ENCODE data around the gene YEATS4.

YEATS4 gene

DNA sequence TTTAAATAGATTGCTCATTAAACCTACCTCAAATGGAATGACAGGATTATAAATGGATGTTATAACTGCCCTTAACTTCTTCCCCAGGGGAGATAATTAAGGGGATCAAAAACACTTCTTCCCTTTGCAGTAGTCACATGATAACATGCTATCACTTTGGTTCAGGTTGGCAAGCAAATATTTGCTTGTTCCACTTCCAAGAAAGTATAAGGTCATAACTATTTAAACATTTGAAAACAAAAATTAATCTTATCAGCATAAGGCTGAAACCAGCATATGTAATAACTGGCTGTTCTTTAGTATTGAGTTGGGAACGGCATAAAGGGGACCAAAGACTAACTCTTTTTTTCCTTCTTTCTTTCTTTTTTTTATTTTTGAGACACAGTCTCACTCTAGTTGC, 13.8 kb upstream of the YEATS4 start:
- H3K4me1 ChIP-seq (ENCODE audit: control insufficient read depth, insufficient read depth, low read length): no peaks in the 10 kb centered on the region
- H3K4me3 ChIP-seq (ENCODE audit: low read length): no peak overlapping the region
- no peaks in the 10 kb centered on the region for H3K36me3 ChIP-seq (ENCODE audit: control insufficient read depth, insufficient read depth, low read length)
- no peak overlapping the region for H3K9ac ChIP-seq (ENCODE audit: low read length)
- no peaks in the 10 kb centered on the region for H3K27me3 ChIP-seq (ENCODE audit: control insufficient read depth, insufficient read depth, low read length)
- no peak overlapping the region for H3K27ac ChIP-seq (ENCODE audit: low read depth, low read length)

DNA sequence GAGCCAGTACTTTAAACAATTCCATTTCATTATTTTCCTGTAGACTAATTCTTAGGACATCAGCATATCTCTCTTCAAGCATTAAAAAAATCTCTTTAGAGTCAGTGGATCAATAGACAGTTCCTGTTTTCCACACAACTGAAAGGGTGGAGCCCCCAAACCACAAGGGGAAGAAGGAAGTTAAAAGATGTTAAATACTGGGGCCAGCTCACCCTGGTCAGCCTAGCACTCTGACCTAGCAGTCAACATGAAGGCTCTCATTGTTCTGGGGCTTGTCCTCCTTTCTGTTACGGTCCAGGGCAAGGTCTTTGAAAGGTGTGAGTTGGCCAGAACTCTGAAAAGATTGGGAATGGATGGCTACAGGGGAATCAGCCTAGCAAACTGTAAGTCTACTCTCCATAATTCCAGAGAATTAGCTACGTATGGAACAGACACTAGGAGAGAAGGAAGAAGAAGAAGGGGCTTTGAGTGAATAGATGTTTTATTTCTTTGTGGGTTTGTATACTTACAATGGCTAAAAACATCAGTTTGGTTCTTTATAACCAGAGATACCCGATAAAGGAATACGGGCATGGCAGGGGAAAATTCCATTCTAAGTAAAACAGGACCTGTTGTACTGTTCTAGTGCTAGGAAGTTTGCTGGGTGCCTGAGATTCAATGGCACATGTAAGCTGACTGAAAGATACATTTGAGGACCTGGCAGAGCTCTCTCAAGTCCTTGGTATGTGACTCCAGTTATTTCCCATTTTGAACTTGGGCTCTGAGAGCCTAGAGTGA, 11.2 kb upstream of the YEATS4 start, which contains the start of gene LYZ:
Gene LYZ (plus strand): TSS at position 220 of the 777 bp plus-strand sequence. CDS start 28 bp downstream, at position 248.
- Histone ChIP-seq H3K4me3 (ENCODE audit: low read length) (no peak within 1 kb of the TSS), H3K9ac (ENCODE audit: low read length) (no peak within 1 kb of the TSS), H3K27ac (ENCODE audit: low read depth, low read length) (no peak within 1 kb of the TSS), H3K27me3 (ENCODE audit: control insufficient read depth, insufficient read depth, low read length) (no peaks in the 10 kb centered on the region), H3K4me1 (ENCODE audit: control insufficient read depth, insufficient read depth, low read length) (no peaks in the 10 kb centered on the region), H3K36me3 (ENCODE audit: control insufficient read depth, insufficient read depth, low read length) (no peaks in the 10 kb centered on the region)

DNA sequence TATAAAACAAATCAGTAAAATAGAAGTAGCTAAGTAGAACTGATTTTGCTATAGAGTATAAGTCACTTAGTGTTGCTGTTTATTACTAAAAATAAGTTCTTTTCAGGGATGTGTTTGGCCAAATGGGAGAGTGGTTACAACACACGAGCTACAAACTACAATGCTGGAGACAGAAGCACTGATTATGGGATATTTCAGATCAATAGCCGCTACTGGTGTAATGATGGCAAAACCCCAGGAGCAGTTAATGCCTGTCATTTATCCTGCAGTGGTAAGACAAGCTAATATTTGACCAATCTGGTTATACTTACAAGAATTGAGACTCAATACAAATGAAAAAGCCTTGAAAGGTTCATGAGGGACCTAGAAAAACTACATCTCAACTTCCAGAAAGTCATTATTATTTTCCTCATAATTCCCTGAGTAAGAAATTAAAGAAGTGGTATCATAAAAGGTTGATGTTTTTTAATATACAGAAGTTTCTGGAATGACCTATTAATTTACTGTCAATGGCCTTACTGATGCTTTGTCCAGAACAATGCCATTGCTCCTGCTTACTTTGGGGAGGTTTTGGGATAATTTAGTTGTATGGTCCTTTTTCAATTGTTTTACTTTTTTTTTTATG, 9.4 kb upstream of the YEATS4 start:
- no peaks in the 10 kb centered on the region for H3K27me3 ChIP-seq (ENCODE audit: control insufficient read depth, insufficient read depth, low read length)
- H3K27ac ChIP-seq (ENCODE audit: low read depth, low read length): no peak overlapping the region
- no peak overlapping the region for H3K4me3 ChIP-seq (ENCODE audit: low read length)
- no peaks in the 10 kb centered on the region for H3K36me3 ChIP-seq (ENCODE audit: control insufficient read depth, insufficient read depth, low read length)
- no peaks in the 10 kb centered on the region for H3K4me1 ChIP-seq (ENCODE audit: control insufficient read depth, insufficient read depth, low read length)
- no peak overlapping the region for H3K9ac ChIP-seq (ENCODE audit: low read length)

DNA sequence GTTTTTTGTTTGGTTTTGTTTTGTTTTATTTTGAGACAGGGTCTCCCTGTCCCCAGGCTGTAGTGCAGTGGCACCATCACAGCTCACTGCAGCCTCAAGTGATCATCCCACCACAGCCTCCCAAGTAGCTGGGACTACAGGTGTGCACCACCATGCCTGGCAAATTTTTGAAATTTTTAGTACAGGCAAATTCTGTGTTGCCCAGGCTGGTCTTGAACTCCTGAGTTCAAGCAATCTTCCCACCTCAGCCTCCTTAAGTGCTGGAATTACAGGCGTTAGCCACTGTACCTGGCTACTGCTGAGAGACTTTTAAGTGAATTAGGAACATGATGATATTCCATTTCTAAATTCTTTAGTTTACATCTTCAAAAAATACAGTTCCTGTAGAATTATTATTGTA, 8.8 kb upstream of the YEATS4 start:
- Histone ChIP-seq H3K4me3 (ENCODE audit: low read length) (no peak overlapping the region), H3K9ac (ENCODE audit: low read length) (no peak overlapping the region)

DNA sequence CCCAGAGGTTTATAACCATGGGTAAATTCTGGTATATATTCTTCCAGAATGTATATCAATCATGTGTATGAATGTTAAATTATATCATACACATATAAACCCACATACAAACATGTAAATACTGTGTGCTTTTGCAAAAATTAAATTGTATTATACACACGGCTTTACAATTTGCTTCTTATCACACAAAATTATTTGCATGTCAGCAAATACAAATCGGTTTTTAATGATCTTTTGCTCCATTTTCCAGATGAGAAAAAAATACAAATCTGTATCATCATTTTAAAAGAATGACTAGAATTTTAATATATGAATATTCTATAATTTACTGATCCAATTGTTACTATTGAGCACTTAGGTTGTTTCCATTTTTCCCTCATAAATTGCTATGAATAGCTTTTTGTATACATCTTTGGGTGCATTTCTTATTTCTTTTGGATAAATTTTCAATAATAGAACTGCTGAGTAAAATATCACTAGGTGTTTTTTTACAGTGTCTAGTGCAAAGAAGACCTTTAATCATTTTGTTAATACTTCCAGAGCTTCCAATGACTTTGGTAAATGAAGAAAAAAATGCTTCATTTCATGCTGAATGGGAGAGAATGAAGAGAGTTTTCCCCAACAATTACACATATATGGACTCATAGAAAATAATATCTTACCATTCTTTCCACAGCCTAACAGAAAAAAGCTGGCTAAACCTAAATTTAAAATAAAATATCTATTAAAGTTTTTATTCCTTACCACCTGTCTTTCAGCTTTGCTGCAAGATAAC, 7.9 kb upstream of the YEATS4 start:
- H3K36me3 ChIP-seq (ENCODE audit: control insufficient read depth, insufficient read depth, low read length): no peaks in the 10 kb centered on the region
- no peaks in the 10 kb centered on the region for H3K4me1 ChIP-seq (ENCODE audit: control insufficient read depth, insufficient read depth, low read length)
- no peak overlapping the region for H3K4me3 ChIP-seq (ENCODE audit: low read length)
- no peak overlapping the region for H3K27ac ChIP-seq (ENCODE audit: low read depth, low read length)
- H3K27me3 ChIP-seq (ENCODE audit: control insufficient read depth, insufficient read depth, low read length): no peaks in the 10 kb centered on the region
- no peak overlapping the region for H3K9ac ChIP-seq (ENCODE audit: low read length)

More for the DNA sequence above, 8.8 kb upstream of the YEATS4 start:
- Histone ChIP-seq H3K27me3 (ENCODE audit: control insufficient read depth, insufficient read depth, low read length) (no peaks in the 10 kb centered on the region), H3K27ac (ENCODE audit: low read depth, low read length) (no peak overlapping the region), H3K4me1 (ENCODE audit: control insufficient read depth, insufficient read depth, low read length) (no peaks in the 10 kb centered on the region), H3K36me3 (ENCODE audit: control insufficient read depth, insufficient read depth, low read length) (no peaks in the 10 kb centered on the region)

DNA sequence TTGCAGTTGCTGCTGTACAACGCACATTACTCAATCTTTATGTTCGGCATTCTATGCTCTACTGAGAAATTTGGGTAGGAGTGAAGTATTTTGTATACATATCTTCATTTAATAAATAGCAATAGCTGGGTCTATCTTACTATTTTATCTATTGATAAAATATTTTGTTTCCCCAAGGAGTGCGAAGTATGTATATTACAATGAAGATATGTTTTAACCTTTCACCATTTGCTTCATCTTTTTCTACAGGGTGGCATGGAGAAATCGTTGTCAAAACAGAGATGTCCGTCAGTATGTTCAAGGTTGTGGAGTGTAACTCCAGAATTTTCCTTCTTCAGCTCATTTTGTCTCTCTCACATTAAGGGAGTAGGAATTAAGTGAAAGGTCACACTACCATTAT, 6.6 kb upstream of the YEATS4 start:
- no peak overlapping the region for H3K27ac ChIP-seq (ENCODE audit: low read depth, low read length)
- H3K36me3 ChIP-seq (ENCODE audit: control insufficient read depth, insufficient read depth, low read length): no peaks in the 10 kb centered on the region
- H3K9ac ChIP-seq (ENCODE audit: low read length): no peak overlapping the region
- H3K4me3 ChIP-seq (ENCODE audit: low read length): no peak overlapping the region
- no peaks in the 10 kb centered on the region for H3K4me1 ChIP-seq (ENCODE audit: control insufficient read depth, insufficient read depth, low read length)
- no peaks in the 10 kb centered on the region for H3K27me3 ChIP-seq (ENCODE audit: control insufficient read depth, insufficient read depth, low read length)

DNA sequence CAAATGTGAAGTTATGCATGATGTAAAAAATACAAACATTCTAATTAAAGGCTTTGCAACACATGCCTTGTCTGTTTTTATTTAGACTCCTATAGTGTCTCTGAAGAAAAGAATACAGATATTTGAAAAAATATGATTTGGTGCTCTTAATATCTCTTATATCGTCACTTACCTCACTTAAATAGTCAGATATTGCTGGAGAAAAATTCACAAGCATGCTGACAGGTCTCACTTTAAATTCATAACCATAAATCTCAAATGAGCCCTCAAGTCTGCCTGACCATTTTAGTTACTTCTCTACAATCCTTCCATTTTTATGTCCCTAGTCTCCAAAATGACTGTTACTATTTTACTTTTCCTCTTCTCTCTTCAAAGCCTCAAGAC, 5.4 kb upstream of the YEATS4 start:
- H3K4me1 ChIP-seq (ENCODE audit: control insufficient read depth, insufficient read depth, low read length): peaks cover 2% of the 10 kb centered on the region
- H3K9ac ChIP-seq (ENCODE audit: low read length): no peak overlapping the region
- H3K27ac ChIP-seq (ENCODE audit: low read depth, low read length): no peak overlapping the region
- no peaks in the 10 kb centered on the region for H3K36me3 ChIP-seq (ENCODE audit: control insufficient read depth, insufficient read depth, low read length)
- no peaks in the 10 kb centered on the region for H3K27me3 ChIP-seq (ENCODE audit: control insufficient read depth, insufficient read depth, low read length)
- H3K4me3 ChIP-seq (ENCODE audit: low read length): no peak overlapping the region

DNA sequence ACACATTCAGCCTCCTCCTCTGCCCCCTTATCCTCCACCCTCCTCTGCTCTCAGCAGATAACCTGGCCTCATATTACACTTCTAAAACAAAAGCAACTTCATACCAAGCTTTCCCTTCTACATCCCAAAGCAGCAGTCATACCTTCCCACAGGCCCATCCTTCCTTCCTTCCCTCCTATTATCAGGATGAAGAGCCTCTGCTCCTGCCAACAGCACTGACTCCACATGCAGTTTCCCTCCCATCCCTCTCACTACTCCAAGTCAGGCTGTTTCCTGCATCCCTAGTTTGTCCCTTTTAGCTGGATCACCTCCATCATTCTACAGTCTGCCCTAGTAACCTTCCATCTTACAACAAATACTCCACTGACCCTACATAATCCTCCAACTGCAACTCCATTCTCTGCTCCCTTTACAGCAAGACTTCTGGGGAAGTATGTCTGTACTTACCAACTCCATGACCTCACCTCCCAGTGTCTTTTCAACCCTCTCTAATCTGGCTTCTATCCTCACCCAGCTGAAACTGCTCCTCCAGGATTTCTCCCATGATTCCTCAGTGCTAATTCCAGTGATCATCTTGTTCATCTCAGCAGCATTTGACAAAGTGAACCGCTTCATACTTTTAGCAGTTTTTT, 4.9 kb upstream of the YEATS4 start:
- Histone ChIP-seq H3K27ac (ENCODE audit: low read depth, low read length) (no peak overlapping the region), H3K36me3 (ENCODE audit: control insufficient read depth, insufficient read depth, low read length) (no peaks in the 10 kb centered on the region), H3K27me3 (ENCODE audit: control insufficient read depth, insufficient read depth, low read length) (no peaks in the 10 kb centered on the region), H3K9ac (ENCODE audit: low read length) (no peak overlapping the region), H3K4me3 (ENCODE audit: low read length) (no peak overlapping the region), H3K4me1 (ENCODE audit: control insufficient read depth, insufficient read depth, low read length) (peaks cover 4% of the 10 kb centered on the region)

DNA sequence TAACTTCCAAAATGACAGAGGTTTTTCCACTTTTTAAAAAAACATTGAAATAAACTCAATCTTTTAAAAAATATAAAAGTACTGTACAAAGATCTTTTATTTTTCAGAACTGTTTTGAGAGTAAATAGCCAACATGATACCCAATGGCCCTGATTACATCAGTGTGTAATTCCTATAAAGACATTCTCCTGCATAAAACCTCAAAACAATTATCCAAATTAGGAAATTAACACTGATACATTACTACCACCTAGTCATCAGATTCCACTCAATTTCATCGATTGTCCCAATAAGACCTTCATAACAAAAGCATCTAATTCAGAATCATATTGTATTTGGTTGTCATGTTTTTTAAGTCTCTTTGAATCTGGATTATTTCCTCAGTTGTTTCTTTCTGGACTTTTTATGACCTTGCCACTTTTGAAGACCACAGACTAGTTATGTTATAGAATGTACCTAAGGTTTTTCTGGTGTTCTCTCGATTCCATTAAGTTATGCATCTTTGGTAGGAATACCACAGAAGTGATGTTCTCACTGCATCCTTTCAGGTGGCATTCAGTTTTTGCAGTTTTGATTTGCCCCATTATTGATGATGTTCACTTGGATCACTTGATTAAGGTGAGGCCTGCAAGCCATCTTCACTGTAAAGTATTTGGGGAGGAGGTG, 4.0 kb upstream of the YEATS4 start:
- Histone ChIP-seq H3K9ac (ENCODE audit: low read length) (no peak overlapping the region), H3K4me1 (ENCODE audit: control insufficient read depth, insufficient read depth, low read length) (peaks cover 4% of the 10 kb centered on the region)

DNA sequence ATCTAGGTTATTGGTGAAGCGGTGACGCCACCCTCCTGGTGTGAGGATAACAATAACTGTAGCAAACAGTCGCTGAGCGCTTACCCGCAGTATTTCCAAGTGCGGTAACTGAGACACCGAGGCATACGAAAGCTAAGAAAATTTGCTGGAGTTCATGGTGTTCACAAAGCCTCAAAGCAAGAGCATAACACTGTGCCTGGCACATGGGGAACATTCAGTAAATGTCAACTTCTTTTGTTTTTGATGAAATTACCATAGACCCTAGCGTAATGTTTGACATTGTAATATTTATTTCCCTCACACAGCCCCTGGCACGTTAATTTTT, 767 bp downstream of the YEATS4 start:
- no peaks in the 10 kb centered on the region for H3K36me3 ChIP-seq (ENCODE audit: control insufficient read depth, insufficient read depth, low read length)
- no peaks in the 10 kb centered on the region for H3K27me3 ChIP-seq (ENCODE audit: control insufficient read depth, insufficient read depth, low read length)
- peak overlapping the region; percentile 90 for H3K4me3 ChIP-seq (ENCODE audit: low read length)
- H3K27ac ChIP-seq (ENCODE audit: low read depth, low read length): peak overlapping the region; percentile 91
- H3K9ac ChIP-seq (ENCODE audit: low read length): peak overlapping the region; percentile 79
- peaks cover 4% of the 10 kb centered on the region for H3K4me1 ChIP-seq (ENCODE audit: control insufficient read depth, insufficient read depth, low read length)

More for the DNA sequence above, 4.0 kb upstream of the YEATS4 start:
- no peaks in the 10 kb centered on the region for H3K27me3 ChIP-seq (ENCODE audit: control insufficient read depth, insufficient read depth, low read length)
- no peak overlapping the region for H3K4me3 ChIP-seq (ENCODE audit: low read length)
- no peak overlapping the region for H3K27ac ChIP-seq (ENCODE audit: low read depth, low read length)
- H3K36me3 ChIP-seq (ENCODE audit: control insufficient read depth, insufficient read depth, low read length): no peaks in the 10 kb centered on the region

DNA sequence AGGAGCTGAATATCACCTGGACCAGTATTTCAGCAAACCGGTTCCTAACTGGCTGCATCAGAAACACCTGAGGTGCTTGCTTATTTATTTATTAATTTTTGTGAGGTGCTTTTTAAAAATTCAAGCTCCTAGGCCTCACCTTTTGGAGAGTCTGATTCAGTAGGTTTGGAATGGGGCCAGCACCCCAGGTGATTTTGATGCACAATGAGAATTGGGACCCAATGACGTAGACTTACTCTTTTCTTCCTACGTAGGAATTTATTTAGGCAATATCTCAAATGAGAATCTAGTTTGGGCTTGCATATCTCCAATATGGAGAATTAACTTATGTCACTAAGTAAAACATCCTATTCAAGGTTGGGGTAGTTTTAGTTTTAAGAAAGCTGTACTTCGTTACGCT, 7.3 kb downstream of the YEATS4 start:
- Histone ChIP-seq H3K4me1 (ENCODE audit: control insufficient read depth, insufficient read depth, low read length) (no peaks in the 10 kb centered on the region), H3K27me3 (ENCODE audit: control insufficient read depth, insufficient read depth, low read length) (no peaks in the 10 kb centered on the region), H3K27ac (ENCODE audit: low read depth, low read length) (no peak overlapping the region), H3K9ac (ENCODE audit: low read length) (no peak overlapping the region), H3K36me3 (ENCODE audit: control insufficient read depth, insufficient read depth, low read length) (peaks cover 3% of the 10 kb centered on the region), H3K4me3 (ENCODE audit: low read length) (no peak overlapping the region)

DNA sequence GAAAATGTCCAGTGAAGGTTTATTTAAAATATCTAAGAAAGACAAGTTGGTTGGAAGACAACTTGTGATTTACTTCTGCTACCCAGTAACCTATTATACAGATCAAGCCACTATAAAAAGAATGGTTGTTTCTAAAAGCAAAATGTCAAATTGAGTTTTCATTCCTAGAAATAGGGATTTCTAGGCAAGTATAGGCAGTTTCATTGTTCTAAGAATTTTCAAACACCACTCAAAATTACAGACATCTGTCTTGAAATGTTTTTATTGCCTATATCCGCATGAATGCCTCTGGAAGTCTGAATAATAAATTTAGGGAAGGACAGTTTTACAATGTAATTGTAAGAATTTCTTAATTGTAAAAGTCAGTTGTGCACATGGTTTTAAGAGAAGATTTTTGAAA, 8.6 kb downstream of the YEATS4 start:
- no peak overlapping the region for H3K9ac ChIP-seq (ENCODE audit: low read length)

More for the DNA sequence above, 8.6 kb downstream of the YEATS4 start:
- no peaks in the 10 kb centered on the region for H3K27me3 ChIP-seq (ENCODE audit: control insufficient read depth, insufficient read depth, low read length)
- H3K36me3 ChIP-seq (ENCODE audit: control insufficient read depth, insufficient read depth, low read length): peaks cover 4% of the 10 kb centered on the region
- H3K4me3 ChIP-seq (ENCODE audit: low read length): no peak overlapping the region
- no peaks in the 10 kb centered on the region for H3K4me1 ChIP-seq (ENCODE audit: control insufficient read depth, insufficient read depth, low read length)
- H3K27ac ChIP-seq (ENCODE audit: low read depth, low read length): no peak overlapping the region
